Testis (tissue), 2 donors: ENCODE results near the gene UPF3B.
"Not testable (repeated sequence)": the region's sequence is repeated elsewhere in the genome, so short reads cannot be mapped to it uniquely, and the experiment has no call there.

Experiments used
- CTCF ChIP-seq, 3 experiments: fragments of 450-650 bp in 2 of 3; fragments of 200-600 bp in 1 of 3; sonication (generic) in 1 of 3; IDR thresholded peaks; one replicate each; pipeline ENCODE4 v1.5.1; 2016 to 2019; ENCODE audit warnings: antibody characterized with exemption in 3 of 3, mild to moderate bottlenecking in 2 of 3, moderate library complexity in 1 of 3
- POLR2A ChIP-seq: fragments of 450-650 bp; IDR thresholded peaks from one replicate; pipeline ENCODE4 v1.6.1; 2017; ENCODE audit warnings: antibody characterized with exemption, mild to moderate bottlenecking, moderate library complexity

- not testable (repeated sequence) for TF ChIP-seq CTCF (IDR thresholded peaks at IDR 0.05); POLR2A
Observed at GRCh38 chrX:119890626-119891025, 37.9 kb upstream of the UPF3B start.
